Activated CD8-positive, alpha-beta T cell treated with anti-CD3 and anti-CD28 coated beads for 36 hours (primary cell): ENCODE measurements around the gene LRRC58. TPM values are rescaled to one million over a fixed set of nuclear protein-coding genes. Genes with fewer than 3 reads are reported as not detected.

Experiments
- ATAC-seq: fragments of 200-7000 bp; cut with Tn5 transposase; one replicate; pipeline ENCODE4 v1.10.0; 2021; ENCODE audit warnings: mild to moderate bottlenecking, moderate library complexity
- CTCF ChIA-PET: fragments of 350-600 bp; sonication (Branson Sonifier 250); formaldehyde crosslinking; loops from one replicate; lab custom pipeline; 2021; ENCODE audit warnings: antibody characterized with exemption; lab: Charles Lee
- POLR2A ChIA-PET: fragments of 350-600 bp; sonication (Branson Sonifier 250); formaldehyde crosslinking; loops from one replicate; lab custom pipeline; 2021; ENCODE audit warnings: antibody characterized with exemption; lab: Charles Lee
- DNase-seq: peaks from one replicate; pipeline ENCODE4 v3.0.0-alpha.2; 2020
- H3K27ac Mint-ChIP-seq: one replicate; pipeline ENCODE4 v1.8.0; 2021; ENCODE audit warnings: mild to moderate bottlenecking, mixed read lengths
- H3K27me3 Mint-ChIP-seq: one replicate; pipeline ENCODE4 v1.8.0; 2021; ENCODE audit warnings: mixed read lengths
- H3K36me3 Mint-ChIP-seq: one replicate; pipeline ENCODE4 v1.8.0; 2021; ENCODE audit warnings: low read depth, mixed read lengths
- H3K4me1 Mint-ChIP-seq: one replicate; pipeline ENCODE4 v1.8.0; 2021; ENCODE audit warnings: low read depth, mixed read lengths
- H3K4me3 Mint-ChIP-seq: one replicate; pipeline ENCODE4 v1.8.0; 2021; ENCODE audit warnings: mild to moderate bottlenecking, moderate library complexity, mixed read lengths
- H3K9me3 Mint-ChIP-seq: one replicate; pipeline ENCODE4 v1.8.0; 2021; ENCODE audit warnings: mixed read lengths
- CTCF ChIP-seq: fragments of 200-600 bp; IDR thresholded peaks from one replicate; pipeline ENCODE4 v1.8.0; 2022; ENCODE audit warnings: antibody characterized with exemption, mild to moderate bottlenecking
- intact Hi-C: fragments of 100-400 bp; cut with micrococcal nuclease; formaldehyde crosslinking; loops from one replicate; pipeline ENCODE4 v1.10.0; 2022
- total RNA-seq, 2 experiments: library from RNA; stranded (reverse); gene quantifications; one replicate each; pipeline ENCODE4 v1.2.3, GENCODE V29; 2021

LRRC58 gene
- total RNA-seq, 2 experiments from 2014 or later, result 29.1 to 30.7 TPM

GRCh38 chr3:120368172-120368571 lies 19.0 kb upstream of the LRRC58 start:
- Mint-ChIP-seq H3K4me3 (no peak overlapping the region), H3K4me1 (no peaks in the 10 kb centered on the region), H3K27me3 (peaks cover 16% of the 10 kb centered on the region), H3K27ac (no peak overlapping the region), H3K9me3 (no peaks in the 10 kb centered on the region), H3K36me3 (no peaks in the 10 kb centered on the region)
- ChIA-PET CTCF (no interaction called here), POLR2A (interaction anchor here (1.2 kb wide), 1 partner anchor 16 kb away, joined by 3 read pairs; no protein-coding TSS in a partner anchor)
- no peak for TF ChIP-seq CTCF
- DNase-seq (no peak), ATAC-seq (peak; percentile 37)
- intact Hi-C loops, result no loop called here

- no peak for ATAC-seq
- Mint-ChIP-seq H3K27me3 (peaks cover 16% of the 10 kb centered on the region), H3K9me3 (no peaks in the 10 kb centered on the region), H3K27ac (no peak overlapping the region), H3K4me1 (no peaks in the 10 kb centered on the region), H3K36me3 (no peaks in the 10 kb centered on the region), H3K4me3 (no peak overlapping the region)
- no peak for DNase-seq
- intact Hi-C loops, result no loop called here
- CTCF ChIA-PET, result no interaction called here
- POLR2A ChIA-PET, result interaction anchor here (1.0 kb wide), 1 partner anchor 16 kb away, joined by 3 read pairs; no protein-coding TSS in a partner anchor
- TF ChIP-seq CTCF, result no peak
Measured at GRCh38 chr3:120364821-120365220, 15.7 kb upstream of the LRRC58 start.

GRCh38 chr3:120364101-120364500 lies 14.9 kb upstream of the LRRC58 start:
- intact Hi-C loops, result no loop called here
- Mint-ChIP-seq H3K27me3 (peaks cover 16% of the 10 kb centered on the region), H3K4me3 (no peak overlapping the region), H3K9me3 (no peaks in the 10 kb centered on the region), H3K27ac (no peak overlapping the region), H3K4me1 (no peaks in the 10 kb centered on the region), H3K36me3 (no peaks in the 10 kb centered on the region)
- ATAC-seq (no peak), DNase-seq (no peak)
- ChIA-PET CTCF (no interaction called here), POLR2A (interaction anchor here (1.0 kb wide), 1 partner anchor 15 kb away, joined by 3 read pairs; no protein-coding TSS in a partner anchor)
- no peak for TF ChIP-seq CTCF

GRCh38 chr3:120357807-120358206 lies 8.7 kb upstream of the LRRC58 start:
- ATAC-seq (no peak), DNase-seq (no peak)
- Mint-ChIP-seq H3K27ac (no peak overlapping the region), H3K27me3 (peaks cover 9% of the 10 kb centered on the region), H3K4me3 (no peak overlapping the region), H3K36me3 (no peaks in the 10 kb centered on the region), H3K4me1 (no peaks in the 10 kb centered on the region), H3K9me3 (no peaks in the 10 kb centered on the region)
- TF ChIP-seq CTCF, result no peak
- CTCF ChIA-PET, result interaction anchor here (1.1 kb wide), 1 partner anchor 113 kb away, joined by 3 read pairs; no protein-coding TSS in a partner anchor
- intact Hi-C loops, result loop anchor here (10.0 kb wide), 1 partner anchor 263 kb away; the partner anchor contains the start of gene GSK3B
- POLR2A ChIA-PET, result interaction anchor here (3.0 kb wide), 1 partner anchor 9 kb away, joined by 8 read pairs; the partner anchor contains the start of gene LRRC58

GRCh38 chr3:120355486-120355885 lies 6.3 kb upstream of the LRRC58 start:
- no peak for ATAC-seq
- Mint-ChIP-seq H3K4me1 (no peaks in the 10 kb centered on the region), H3K27me3 (peaks cover 10% of the 10 kb centered on the region), H3K4me3 (no peak overlapping the region), H3K36me3 (no peaks in the 10 kb centered on the region), H3K27ac (no peak overlapping the region), H3K9me3 (no peaks in the 10 kb centered on the region)
- DNase-seq, result no peak
- no peak for TF ChIP-seq CTCF
- ChIA-PET POLR2A (no interaction called here), CTCF (interaction anchor here (0.7 to 1.9 kb wide), 3 partner anchors 14 to 62 kb away, joined by 3 to 8 read pairs (median 4); no protein-coding TSS in a partner anchor)
- intact Hi-C loops, result loop anchor here (10.0 kb wide), 1 partner anchor 261 kb away; the partner anchor contains the start of gene GSK3B
